ENCODE measurements around the gene MINAR1. TPM values are rescaled to one million over a fixed set of nuclear protein-coding genes. Genes with fewer than 3 reads are reported as not detected.
A peak's percentile ranks its signal among the peaks of the same experiment; 100 is the strongest.
"Not testable (repeated sequence)": the region's sequence is repeated elsewhere in the genome, so short reads cannot be mapped to it uniquely, and the experiment has no call there.

Gene MINAR1
- total RNA-seq, 4 donors from 2014 or later = 0.20 to 0.60 (median 0.21) TPM

GRCh38 chr15:79418693-79419279, 13.3 kb upstream of the MINAR1 start:
- Histone ChIP-seq H3K36me3 (no peaks in the 10 kb centered on the region), H3K27ac (no peak overlapping the region), H3K9me3 (no peaks in the 10 kb centered on the region), H3K27me3 (peaks cover 0 to 4% of the 10 kb centered on the region in 2 donors), H3K4me3 (no peak overlapping the region), H3K4me1 (no peaks in the 10 kb centered on the region)
- no peak for TF ChIP-seq POLR2A (IDR thresholded peaks at IDR 0.05)
- no peak for TF ChIP-seq CTCF (IDR thresholded peaks at IDR 0.05)
- no peak for TF ChIP-seq EP300 (IDR thresholded peaks at IDR 0.05)
- 57 to 59% methylated on average over 9 of the region's 9 CpGs for WGBS, 2 donors
- DNase-seq (ENCODE audit: low spot score in 2 of 2) = no peak

- Histone ChIP-seq H3K27me3 (peaks cover 0 to 31% of the 10 kb centered on the region in 2 donors), H3K27ac (no peak overlapping the region), H3K36me3 (no peaks in the 10 kb centered on the region), H3K4me3 (no peak overlapping the region), H3K9me3 (no peaks in the 10 kb centered on the region), H3K4me1 (no peaks in the 10 kb centered on the region)
- TF ChIP-seq EP300 (IDR thresholded peaks at IDR 0.05) (no peak), CTCF (IDR thresholded peaks at IDR 0.05) (no peak), POLR2A (IDR thresholded peaks at IDR 0.05) (no peak)
- 79 to 82% methylated on average over 10 of the region's 10 CpGs for WGBS, 2 donors
- DNase-seq (ENCODE audit: low spot score in 2 of 2) = no peak
These were observed 6.4 kb upstream of the MINAR1 start for GRCh38 chr15:79425591-79426295.

- H3K4me3 ChIP-seq; H3K9me3 ChIP-seq; H3K36me3 ChIP-seq; H3K27ac ChIP-seq; DNase-seq (ENCODE audit: low spot score in 2 of 2): not testable (repeated sequence)
- Histone ChIP-seq H3K4me1 (peaks cover 0 to 10% (median 2%) of the 10 kb centered on the region in 4 donors), H3K27me3 (peaks cover 0 to 40% of the 10 kb centered on the region in 2 donors)
- 94 to 95% methylated on average over 2 of the region's 2 CpGs for WGBS, 2 donors
These were observed 5.2 kb upstream of the MINAR1 start for GRCh38 chr15:79426899-79427298.

GRCh38 chr15:79427781-79428598, 4.1 kb upstream of the MINAR1 start:
- Histone ChIP-seq H3K36me3 (no peaks in the 10 kb centered on the region), H3K27ac (no peak overlapping the region), H3K4me3 (no peak overlapping the region), H3K27me3 (peaks cover 0 to 49% of the 10 kb centered on the region in 2 donors), H3K9me3 (no peaks in the 10 kb centered on the region), H3K4me1 (peaks cover 0 to 21% (median 5%) of the 10 kb centered on the region in 4 donors)
- 51 to 75% methylated on average over 5 of the region's 5 CpGs for WGBS, 2 donors
- TF ChIP-seq POLR2A (IDR thresholded peaks at IDR 0.05) = no peak
- no peak for TF ChIP-seq CTCF (IDR thresholded peaks at IDR 0.05)
- TF ChIP-seq EP300 (IDR thresholded peaks at IDR 0.05) = no peak
- no peak for DNase-seq (ENCODE audit: low spot score in 2 of 2)

GRCh38 chr15:79430901-79431635, 1.1 kb upstream of the MINAR1 start:
- Histone ChIP-seq H3K36me3 (no peaks in the 10 kb centered on the region), H3K4me1 (peaks cover 0 to 22% (median 5%) of the 10 kb centered on the region in 4 donors), H3K27me3 (peaks cover 0 to 63% of the 10 kb centered on the region in 2 donors), H3K27ac (no peak overlapping the region), H3K4me3 (peak overlapping the region in 1 of 4 donors; percentile 45), H3K9me3 (no peaks in the 10 kb centered on the region)
- DNase-seq (ENCODE audit: low spot score in 2 of 2) = no peak
- WGBS, 2 donors = 23 to 25% methylated on average over 14 of the region's 14 CpGs
- TF ChIP-seq EP300 (IDR thresholded peaks at IDR 0.05) (no peak), CTCF (IDR thresholded peaks at IDR 0.05) (no peak), POLR2A (IDR thresholded peaks at IDR 0.05) (no peak)

Data from tibial nerve (tissue), 4 donors.